Suprapubic skin (tissue), 4 donors: Measurements from ENCODE around the gene PGLYRP4. TPM values are rescaled to one million over a fixed set of nuclear protein-coding genes. Genes with fewer than 3 reads are reported as not detected.

ENCODE experiments used
- DNase-seq, 2 donors: peaks; one replicate each; pipeline ENCODE4 v3.0.0-alpha.2; 2019; ENCODE audit warnings: low spot score in 2 of 2
- H3K27ac ChIP-seq: fragments of 200-600 bp; sonication (generic); one replicate; pipeline ENCODE4 v1.5.1; 2019
- H3K27me3 ChIP-seq: fragments of 200-600 bp; sonication (generic); one replicate; pipeline ENCODE4 v1.5.1; 2019
- H3K36me3 ChIP-seq: fragments of 200-600 bp; sonication (generic); one replicate; pipeline ENCODE4 v1.5.1; 2019
- H3K4me1 ChIP-seq: fragments of 200-600 bp; sonication (generic); one replicate; pipeline ENCODE4 v1.5.1; 2019
- H3K4me3 ChIP-seq: fragments of 200-600 bp; sonication (generic); one replicate; pipeline ENCODE4 v1.5.1; 2019; ENCODE audit warnings: mild to moderate bottlenecking
- H3K9me3 ChIP-seq: fragments of 200-600 bp; sonication (generic); one replicate; pipeline ENCODE4 v1.5.1; 2019
- CTCF ChIP-seq, 2 donors: fragments of 200-600 bp in 1 of 2; fragments of 450-650 bp in 1 of 2; sonication (generic) in 1 of 2; IDR thresholded peaks; one replicate each; pipeline ENCODE4 v1.5.1; 2016 to 2019; ENCODE audit warnings: antibody characterized with exemption in 2 of 2, mild to moderate bottlenecking in 1 of 2, moderate library complexity in 1 of 2
- EP300 ChIP-seq: sonication (generic); formaldehyde crosslinking; IDR thresholded peaks from one replicate; pipeline ENCODE4 v1.6.1; 2017; ENCODE audit warnings: antibody characterized with exemption
- POLR2A ChIP-seq, 2 donors: fragments of 450-650 bp; IDR thresholded peaks; one replicate each; pipeline ENCODE4 v1.6.1; 2017; ENCODE audit warnings: antibody characterized with exemption in 2 of 2, mild to moderate bottlenecking in 2 of 2, moderate library complexity in 2 of 2
- POLR2AphosphoS5 ChIP-seq, 3 donors: sonication (generic); formaldehyde crosslinking; IDR thresholded peaks; one replicate each; pipeline ENCODE4 v1.6.1; 2017; ENCODE audit warnings: antibody characterized with exemption in 3 of 3
- WGBS: methylation state at CpG from one replicate; pipeline ENCODE4 v1.1.5; 2018; 5-methylcytosine and 5-hydroxymethylcytosine counted together
- total RNA-seq, 4 donors: library from RNA; depleted of rRNA; stranded (reverse); fragments of >200 nt; gene quantifications; one replicate each; pipeline ENCODE4 v1.1.0, GENCODE V29; 2016

Gene PGLYRP4
- total RNA-seq, 4 donors from 2014 or later = 13.0 to 35.0 (median 21.2) TPM

GRCh38 chr1:153292185-153292584 lies 56.5 kb downstream of the PGLYRP4 start:
- H3K9me3 ChIP-seq = no peaks in the 10 kb centered on the region
- H3K36me3 ChIP-seq = no peaks in the 10 kb centered on the region
- no peak overlapping the region for H3K4me3 ChIP-seq
- H3K4me1 ChIP-seq = peaks cover 43% of the 10 kb centered on the region
- no peaks in the 10 kb centered on the region for H3K27me3 ChIP-seq
- H3K27ac ChIP-seq = peak overlapping the region; percentile 89
- peak in 1 of 3 donors; percentile 80 for TF ChIP-seq POLR2AphosphoS5 (IDR thresholded peaks at IDR 0.05)
- no peak for TF ChIP-seq EP300
- TF ChIP-seq CTCF (IDR thresholded peaks at IDR 0.05) = no peak
- WGBS = 53% methylated on average over 4 of the region's 8 CpGs
- no peak for DNase-seq

- Histone ChIP-seq H3K4me1 (peaks cover 43% of the 10 kb centered on the region), H3K4me3 (no peak overlapping the region), H3K9me3 (no peaks in the 10 kb centered on the region), H3K27me3 (no peaks in the 10 kb centered on the region), H3K27ac (peak overlapping the region; percentile 89), H3K36me3 (no peaks in the 10 kb centered on the region)
- 82% methylated on average over 5 of the region's 5 CpGs for WGBS
- TF ChIP-seq POLR2A (IDR thresholded peaks at IDR 0.05) = no peak
- TF ChIP-seq EP300 = no peak
- no peak for DNase-seq
These were observed 57.1 kb downstream of the PGLYRP4 start for GRCh38 chr1:153291514-153291913.

- Histone ChIP-seq H3K4me1 (peaks cover 40% of the 10 kb centered on the region), H3K4me3 (no peak overlapping the region), H3K27ac (no peak overlapping the region), H3K36me3 (no peaks in the 10 kb centered on the region), H3K9me3 (no peaks in the 10 kb centered on the region), H3K27me3 (no peaks in the 10 kb centered on the region)
- 69% methylated on average over 5 of the region's 11 CpGs for WGBS
- DNase-seq = no peak
- TF ChIP-seq POLR2AphosphoS5 (IDR thresholded peaks at IDR 0.05) (no peak), POLR2A (IDR thresholded peaks at IDR 0.05) (no peak), CTCF (IDR thresholded peaks at IDR 0.05) (peak; percentile 49 to 72)
These were observed 59.9 kb downstream of the PGLYRP4 start for GRCh38 chr1:153288634-153289275.

Other genes with a start within 250 kb of the PGLYRP4 start
- gene SPRR2F, start 235.3 kb downstream of the PGLYRP4 start, total RNA-seq = 1 to 10 TPM in 1 of 4 donors, not detected in 3; 4.2 TPM
- gene SPRR2G, start 198.0 kb downstream of the PGLYRP4 start, total RNA-seq = 10 to 100 TPM in 3 of 4 donors, 1 to 10 TPM in 1; 6.8 to 56.6 (median 13.3) TPM
- not detected for gene LELP1, start 145.4 kb downstream of the PGLYRP4 start, total RNA-seq
- gene PRR9, start 131.3 kb downstream of the PGLYRP4 start, total RNA-seq = 100 to 1,000 TPM in 1 of 4 donors, 10 to 100 TPM in 2, not detected in 1; 21.2 to 127 (median 34.6) TPM
- gene LORICRIN, start 89.2 kb downstream of the PGLYRP4 start, total RNA-seq = 100 to 1,000 TPM in 3 of 4 donors, 10 to 100 TPM in 1; 14.9 to 257 (median 228) TPM
- 10 to 100 TPM; 34.2 to 72.1 (median 55.3) TPM for gene PGLYRP3, start 35.9 kb downstream of the PGLYRP4 start, total RNA-seq
- gene S100A9, start 9.0 kb upstream of the PGLYRP4 start, total RNA-seq = 10 to 100 TPM; 11.0 to 95.4 (median 51.1) TPM
- gene S100A12, start 26.8 kb upstream of the PGLYRP4 start, total RNA-seq = not detected
- 10 to 100 TPM in 3 of 4 donors, 1 to 10 TPM in 1; 5.7 to 38.4 (median 19.5) TPM for gene S100A8, start 42.2 kb upstream of the PGLYRP4 start, total RNA-seq
- gene S100A7A, start 67.7 kb upstream of the PGLYRP4 start, total RNA-seq = under 1 TPM in 1 of 4 donors, not detected in 3; 0.10 TPM
- 100 to 1,000 TPM in 1 of 4 donors, 10 to 100 TPM in 2, 1 to 10 TPM in 1; 5.1 to 107 (median 20.2) TPM for gene S100A7, start 111.8 kb upstream of the PGLYRP4 start, total RNA-seq
- 100 to 1,000 TPM; 135 to 264 (median 241) TPM for gene S100A6, start 187.2 kb upstream of the PGLYRP4 start, total RNA-seq
- not detected for gene S100A5, start 192.1 kb upstream of the PGLYRP4 start, total RNA-seq
- 100 to 1,000 TPM in 3 of 4 donors, 10 to 100 TPM in 1; 89.3 to 229 (median 175) TPM for gene S100A4, start 197.0 kb upstream of the PGLYRP4 start, total RNA-seq
- gene S100A3, start 200.4 kb upstream of the PGLYRP4 start, total RNA-seq = 100 to 1,000 TPM in 1 of 4 donors, 10 to 100 TPM in 2, not detected in 1; 42.6 to 342 (median 88.0) TPM
- 100 to 1,000 TPM; 127 to 519 (median 267) TPM for gene S100A2, start 217.0 kb upstream of the PGLYRP4 start, total RNA-seq